HG03442 (cell line): ENCODE measurements around the gene PRKCG.

Source experiments
- ATAC-seq: cut with Tn5 transposase; IDR thresholded peaks from one replicate; pipeline ENCODE4 v1.9.1; 2021; ENCODE audit warnings: mild to moderate bottlenecking, moderate library complexity; ENCODE audit not compliant: unreplicated experiment

The PRKCG gene

DNA sequence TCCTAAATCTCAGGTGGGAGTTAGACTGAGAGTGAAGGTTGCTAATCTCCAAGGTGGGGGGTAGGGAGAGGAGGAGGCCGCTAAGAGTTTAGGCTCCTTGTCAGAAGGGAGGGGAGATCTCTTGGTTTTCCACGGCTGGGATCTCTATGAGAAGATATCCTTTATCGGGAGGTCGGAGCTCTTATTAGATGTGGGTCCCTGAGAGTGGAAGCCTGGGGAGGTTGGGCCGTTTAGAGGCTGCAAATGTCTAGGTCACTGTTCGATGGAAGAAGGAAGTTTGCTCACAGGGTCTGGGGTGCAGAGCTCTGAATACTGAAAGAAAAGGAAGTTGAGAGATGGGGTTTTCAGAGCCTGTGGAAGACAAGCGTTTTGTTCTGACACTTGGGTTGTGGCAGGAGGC is 10.5 kb upstream of the PRKCG start:
- ATAC-seq, result no peak

DNA sequence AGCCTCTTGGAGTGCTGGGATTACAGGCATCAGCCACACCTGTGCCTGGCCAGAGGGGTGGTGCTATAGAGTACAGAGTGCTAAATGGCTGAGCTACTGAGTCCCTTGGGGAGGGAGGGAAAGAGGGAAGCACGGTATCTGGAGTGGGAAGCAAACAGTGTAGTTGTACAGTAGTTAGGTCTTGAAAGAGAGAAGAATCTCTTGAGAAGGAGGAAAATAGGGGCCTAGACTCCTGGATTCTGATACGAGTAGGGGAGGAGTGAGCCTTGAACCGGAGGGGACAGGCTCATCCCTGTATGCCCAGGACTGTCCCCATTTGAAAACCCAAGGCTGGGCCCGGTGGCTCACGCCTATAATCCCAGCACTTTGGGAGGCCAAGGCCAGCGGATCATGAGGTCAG is 9.2 kb upstream of the PRKCG start:
- no peak for ATAC-seq

DNA sequence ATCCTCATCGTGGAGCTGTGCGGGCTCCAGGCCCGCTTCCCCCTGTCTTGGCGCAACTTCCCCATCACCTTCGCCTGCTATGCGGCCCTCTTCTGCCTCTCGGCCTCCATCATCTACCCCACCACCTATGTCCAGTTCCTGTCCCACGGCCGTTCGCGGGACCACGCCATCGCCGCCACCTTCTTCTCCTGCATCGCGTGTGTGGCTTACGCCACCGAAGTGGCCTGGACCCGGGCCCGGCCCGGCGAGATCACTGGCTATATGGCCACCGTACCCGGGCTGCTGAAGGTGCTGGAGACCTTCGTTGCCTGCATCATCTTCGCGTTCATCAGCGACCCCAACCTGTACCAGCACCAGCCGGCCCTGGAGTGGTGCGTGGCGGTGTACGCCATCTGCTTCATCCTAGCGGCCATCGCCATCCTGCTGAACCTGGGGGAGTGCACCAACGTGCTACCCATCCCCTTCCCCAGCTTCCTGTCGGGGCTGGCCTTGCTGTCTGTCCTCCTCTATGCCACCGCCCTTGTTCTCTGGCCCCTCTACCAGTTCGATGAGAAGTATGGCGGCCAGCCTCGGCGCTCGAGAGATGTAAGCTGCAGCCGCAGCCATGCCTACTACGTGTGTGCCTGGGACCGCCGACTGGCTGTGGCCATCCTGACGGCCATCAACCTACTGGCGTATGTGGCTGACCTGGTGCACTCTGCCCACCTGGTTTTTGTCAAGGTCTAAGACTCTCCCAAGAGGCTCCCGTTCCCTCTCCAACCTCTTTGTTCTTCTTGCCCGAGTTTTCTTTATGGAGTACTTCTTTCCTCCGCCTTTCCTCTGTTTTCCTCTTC is 8.0 kb upstream of the PRKCG start:
- ATAC-seq, result no peak

DNA sequence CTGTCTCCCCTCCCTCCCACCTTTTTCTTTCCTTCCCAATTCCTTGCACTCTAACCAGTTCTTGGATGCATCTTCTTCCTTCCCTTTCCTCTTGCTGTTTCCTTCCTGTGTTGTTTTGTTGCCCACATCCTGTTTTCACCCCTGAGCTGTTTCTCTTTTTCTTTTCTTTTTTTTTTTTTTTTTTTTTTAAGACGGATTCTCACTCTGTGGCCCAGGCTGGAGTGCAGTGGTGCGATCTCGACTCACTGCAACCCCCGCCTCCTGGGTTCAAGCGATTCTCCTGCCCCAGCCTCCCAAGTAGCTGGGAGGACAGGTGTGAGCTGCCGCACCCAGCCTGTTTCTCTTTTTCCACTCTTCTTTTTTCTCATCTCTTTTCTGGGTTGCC is 7.4 kb upstream of the PRKCG start:
- no peak for ATAC-seq

DNA sequence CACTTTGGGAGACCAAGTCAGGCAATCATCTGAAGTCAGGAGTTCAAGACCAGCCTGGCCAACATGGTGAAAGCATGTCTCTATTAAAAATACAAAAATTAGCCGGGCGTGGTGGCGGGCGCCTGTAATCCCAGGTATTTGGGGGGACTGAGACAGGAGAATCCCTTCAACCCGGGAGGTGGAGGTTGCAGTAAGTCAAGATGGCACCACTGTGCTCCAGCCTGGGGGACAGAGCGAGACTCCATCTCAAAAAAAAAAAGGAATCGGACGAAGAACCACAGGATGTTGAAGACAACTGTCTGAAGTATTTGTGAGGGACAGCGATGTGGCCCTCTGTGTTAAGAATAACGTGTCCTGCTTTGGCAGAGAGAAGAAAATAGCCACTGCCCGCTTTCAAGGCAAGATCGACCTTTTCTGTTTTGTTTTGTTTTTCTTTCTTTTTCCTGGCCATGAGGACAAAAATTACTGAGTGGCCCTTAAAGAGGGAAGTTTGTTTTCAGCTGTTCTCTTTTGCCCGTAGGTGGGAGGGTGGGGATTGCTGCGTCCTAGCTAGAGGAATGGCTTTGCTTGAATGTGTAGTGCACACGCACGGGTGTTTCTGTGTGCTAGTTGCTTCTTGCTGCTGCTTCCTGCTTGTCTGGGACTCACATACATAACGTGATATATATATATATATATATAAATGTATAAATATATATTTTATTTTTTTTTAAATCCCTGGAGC is 6.2 kb upstream of the PRKCG start:
- ATAC-seq, result no peak

DNA sequence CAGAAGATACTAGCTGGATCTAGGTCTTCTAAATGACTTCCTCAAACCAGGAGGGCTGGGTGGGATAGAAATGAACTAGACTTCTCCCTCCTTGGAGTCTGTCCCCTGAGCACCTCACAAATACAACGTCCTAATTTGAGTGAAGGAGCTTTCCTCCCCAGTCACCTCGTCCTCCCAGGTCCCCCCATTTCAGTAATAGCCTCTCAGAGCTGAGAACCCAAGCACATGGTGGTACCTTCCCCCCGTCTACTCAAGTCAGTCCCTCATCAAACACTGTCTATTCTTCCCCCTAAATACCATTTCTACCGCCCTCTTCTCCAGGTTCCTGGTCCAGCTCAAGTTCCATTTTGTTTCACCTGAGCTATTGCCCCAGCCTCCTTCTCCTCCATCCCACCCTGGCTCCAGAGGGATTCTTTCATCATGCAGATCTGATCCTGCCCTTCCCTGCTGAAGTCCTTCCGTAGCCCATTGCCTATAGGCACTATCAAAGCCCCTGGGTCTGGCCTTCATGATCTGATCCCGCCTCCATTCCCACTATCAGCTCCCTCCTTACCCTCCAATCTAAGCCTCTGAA is 5.3 kb upstream of the PRKCG start:
- no peak for ATAC-seq

DNA sequence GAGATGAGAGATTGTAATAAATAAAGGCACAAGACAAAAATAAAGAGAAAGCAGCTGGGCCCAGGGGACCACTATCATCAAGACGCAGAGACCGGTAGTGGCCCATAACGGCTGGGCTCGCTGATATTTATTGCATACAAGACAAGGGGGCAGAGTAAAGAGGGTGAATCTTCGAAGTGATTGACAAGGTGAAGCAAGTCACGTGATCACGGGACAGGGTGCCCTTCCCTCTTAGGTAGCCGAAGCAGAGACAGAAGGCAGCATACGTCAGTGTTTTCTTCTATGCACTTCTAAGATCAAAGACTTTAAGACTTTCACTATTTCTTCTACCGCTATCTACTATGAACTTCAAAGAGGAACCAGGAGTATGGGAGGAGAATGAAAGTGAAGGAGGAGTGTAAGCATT is 4.6 kb upstream of the PRKCG start:
- no peak for ATAC-seq

DNA sequence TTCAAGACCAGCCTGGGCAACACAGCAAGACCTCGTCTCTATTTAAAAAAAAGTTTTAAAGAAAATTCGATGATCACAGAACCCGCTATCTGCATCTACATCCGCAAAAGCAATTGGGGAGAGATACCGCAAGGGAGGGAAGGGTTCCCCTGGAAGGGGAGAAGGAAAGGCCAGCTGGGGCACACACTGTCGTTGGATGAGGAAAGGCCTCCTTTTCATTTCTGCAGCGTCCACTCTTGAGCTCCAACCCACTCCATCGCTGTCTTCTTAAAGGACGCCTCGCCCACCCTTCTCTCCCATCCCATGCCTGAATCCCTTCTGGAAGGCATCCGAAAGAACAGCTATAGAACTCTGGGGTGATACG is 3.2 kb upstream of the PRKCG start:
- ATAC-seq, result no peak

DNA sequence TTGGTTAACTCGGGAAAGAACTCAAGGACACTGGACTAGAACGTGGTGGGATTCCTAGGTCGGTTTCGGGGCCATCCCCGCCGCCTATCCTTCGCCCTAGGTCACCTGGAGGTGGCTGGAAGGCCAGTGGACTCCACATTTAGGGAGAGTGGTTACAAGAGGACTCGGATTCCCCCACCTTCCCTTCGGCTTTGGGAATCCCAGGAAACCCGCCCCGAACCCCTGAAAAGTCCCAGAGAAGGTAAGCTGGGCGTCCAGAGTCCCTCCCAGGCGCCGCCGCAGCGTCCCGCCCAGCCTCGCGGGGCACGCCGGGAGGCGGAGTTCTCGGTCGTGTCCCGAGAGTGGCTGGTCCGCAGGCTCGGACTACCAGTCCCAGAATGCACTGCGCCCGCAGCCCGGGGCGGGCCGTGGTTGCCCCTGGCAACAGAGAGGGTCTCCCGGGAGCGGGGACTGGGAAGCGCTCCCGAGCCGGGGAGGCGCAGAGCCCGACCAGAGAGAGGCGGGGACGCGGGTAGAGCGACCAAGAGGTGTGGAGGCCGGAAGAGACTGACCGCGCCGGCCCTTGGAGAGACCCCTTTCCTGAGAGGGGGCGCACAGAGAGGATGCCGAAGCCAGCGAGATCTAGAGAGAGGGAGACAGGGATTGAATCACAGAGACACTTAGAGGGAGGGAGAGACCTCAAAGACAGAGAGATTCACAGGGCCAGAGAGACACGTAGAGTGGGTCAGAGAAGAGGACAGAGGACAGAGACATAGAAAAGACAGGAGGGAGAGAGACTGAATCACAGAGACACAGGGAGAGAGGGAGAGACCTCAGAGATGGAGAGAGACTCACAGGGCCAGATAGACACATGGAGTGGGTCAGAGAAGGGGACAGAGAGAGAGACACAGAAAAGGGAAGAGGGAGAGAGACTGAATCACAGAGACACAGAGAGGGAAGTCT is 2.6 kb upstream of the PRKCG start:
- peak; percentile 88 for ATAC-seq

DNA sequence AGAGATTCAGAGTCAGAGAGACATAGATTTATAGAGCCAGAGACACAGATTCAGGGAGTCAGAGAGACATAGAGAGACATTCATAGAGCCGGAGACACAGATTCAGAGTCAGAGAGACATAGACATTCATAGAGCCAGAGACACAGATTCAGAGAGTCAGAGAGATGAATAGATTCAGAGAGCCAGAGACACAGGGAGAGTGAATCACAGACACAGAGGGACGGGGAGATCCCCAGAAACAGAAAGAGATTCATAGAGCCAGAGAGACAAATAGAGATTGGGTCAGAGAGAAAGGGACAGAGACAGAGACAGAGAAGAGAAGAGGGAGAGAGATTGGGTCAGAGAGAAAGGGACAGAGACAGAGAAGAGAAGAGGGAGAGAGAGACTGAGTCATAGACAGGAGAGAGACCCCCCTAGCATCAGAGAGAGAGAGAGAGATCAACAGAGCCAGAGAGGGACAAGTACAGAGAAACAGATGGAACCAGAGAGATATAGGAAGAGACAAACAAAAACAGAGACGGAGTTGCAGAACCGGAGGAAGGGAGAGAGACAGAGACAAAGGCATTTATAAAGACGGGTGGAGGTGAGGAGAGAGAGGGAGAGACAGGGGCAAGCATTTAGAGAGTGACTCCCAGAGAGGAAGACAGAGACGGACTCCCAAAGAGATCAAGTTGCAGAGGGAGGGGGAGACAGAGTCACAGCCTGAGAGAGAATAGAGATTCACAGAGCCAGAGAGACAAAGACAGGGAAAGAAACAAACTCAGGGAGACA is 1.1 kb upstream of the PRKCG start:
- no peak for ATAC-seq

DNA sequence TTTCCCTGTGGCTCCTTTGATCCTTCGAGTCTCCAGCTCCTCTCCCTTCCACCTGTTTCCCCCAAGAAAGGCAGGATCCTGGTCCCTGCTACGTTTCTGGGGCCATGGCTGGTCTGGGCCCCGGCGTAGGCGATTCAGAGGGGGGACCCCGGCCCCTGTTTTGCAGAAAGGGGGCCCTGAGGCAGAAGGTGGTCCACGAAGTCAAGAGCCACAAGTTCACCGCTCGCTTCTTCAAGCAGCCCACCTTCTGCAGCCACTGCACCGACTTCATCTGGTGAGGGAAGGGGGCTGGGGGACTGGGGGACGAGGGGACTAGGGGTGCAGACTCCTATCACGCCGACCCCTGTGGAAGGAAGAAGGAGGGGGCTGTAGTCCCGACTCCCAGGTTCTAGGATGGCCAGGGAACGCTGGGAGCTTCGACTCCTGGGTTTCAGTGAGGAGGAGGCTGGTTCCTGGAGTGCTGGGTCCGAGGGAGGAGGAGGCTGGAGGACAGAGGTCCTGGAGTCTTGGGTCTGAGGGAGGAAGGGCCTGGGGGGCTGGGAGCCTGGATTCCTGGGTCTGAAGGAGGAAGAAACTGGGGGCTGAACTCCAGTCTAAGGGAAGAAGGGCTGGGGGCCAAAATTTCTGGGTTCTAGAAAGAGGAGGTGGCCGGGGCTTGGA is 524 bp downstream of the PRKCG start:
- no peak for ATAC-seq

DNA sequence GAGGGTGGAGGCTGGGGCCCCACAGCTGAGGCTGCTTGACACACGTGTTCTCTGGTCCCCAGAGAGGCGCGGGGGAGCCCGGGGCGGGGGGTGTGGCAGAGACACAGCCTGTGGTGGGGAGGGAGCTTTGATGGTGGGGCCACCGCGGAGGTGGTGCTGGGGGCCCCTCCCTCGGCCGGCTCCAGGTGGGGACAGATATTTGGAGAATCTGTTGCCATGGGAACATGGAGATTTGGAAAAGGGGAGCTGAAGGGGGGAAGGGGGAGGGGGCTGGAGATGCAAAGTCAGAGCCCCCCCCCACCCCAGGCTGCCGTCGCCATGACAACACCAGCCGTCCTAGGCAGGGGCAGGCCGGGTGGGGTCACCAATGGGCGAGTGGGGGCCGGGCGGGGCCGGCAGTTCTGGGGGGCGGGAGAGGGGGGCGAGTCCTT is 1.2 kb downstream of the PRKCG start:
- no peak for ATAC-seq

DNA sequence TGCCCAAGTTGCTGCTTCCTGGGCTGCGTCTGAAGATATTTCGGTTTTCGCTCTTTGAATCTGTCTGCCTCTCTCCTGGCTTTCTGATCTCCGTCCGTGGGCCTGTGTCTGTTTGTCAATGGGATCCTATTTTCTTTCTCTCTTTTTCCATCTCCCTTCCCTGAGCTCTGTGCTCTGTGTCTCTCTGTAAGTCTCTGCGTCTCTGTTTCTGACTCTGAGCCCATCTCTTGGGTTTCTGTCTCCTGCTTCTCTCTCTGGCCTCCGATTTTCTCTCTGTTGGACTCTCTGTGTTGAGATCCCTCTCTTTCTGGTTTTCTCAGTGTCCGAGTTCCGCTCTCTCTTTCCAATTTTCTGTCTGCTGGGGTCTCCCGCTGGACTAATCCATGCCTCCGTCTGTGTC is 1.7 kb downstream of the PRKCG start:
- ATAC-seq, result no peak

DNA sequence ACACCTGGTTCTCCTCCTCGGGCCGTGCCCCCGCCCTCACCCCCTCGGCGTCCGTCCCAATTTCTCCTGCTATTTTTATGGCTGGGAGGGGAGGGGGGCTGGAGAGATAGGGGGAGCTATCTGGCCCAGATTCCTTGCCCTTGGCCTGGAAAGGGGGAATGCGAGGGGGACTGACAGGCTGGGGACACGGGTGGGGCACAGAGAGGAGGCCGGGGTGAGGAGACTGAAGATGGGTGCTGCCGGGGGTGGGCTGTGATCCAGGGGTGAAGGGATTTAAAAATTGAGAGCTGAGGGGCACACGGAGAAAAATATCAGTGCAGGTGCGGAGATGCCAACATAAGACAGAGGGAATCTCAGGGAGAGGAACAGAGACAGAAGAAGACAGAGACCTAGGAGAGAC is 2.3 kb downstream of the PRKCG start:
- no peak for ATAC-seq

DNA sequence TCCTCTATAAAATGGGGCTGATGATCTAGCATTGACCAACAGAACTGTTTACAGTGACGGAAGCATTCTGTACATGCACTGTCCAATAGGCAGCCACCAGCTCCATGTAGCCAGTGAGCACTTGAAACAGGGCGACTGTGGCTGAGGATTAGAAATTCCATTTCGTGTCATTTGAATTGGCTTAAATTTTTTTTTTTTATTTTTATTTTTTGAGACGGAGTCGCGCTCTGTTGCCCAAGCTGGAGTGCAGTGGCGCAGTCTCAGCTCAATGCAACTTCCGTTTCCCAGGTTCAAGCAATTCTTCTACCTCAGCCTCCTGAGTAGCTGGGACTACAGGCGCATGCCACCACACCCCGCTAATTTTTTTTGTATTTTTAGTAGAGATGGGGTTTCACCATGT is 3.0 kb downstream of the PRKCG start:
- no peak for ATAC-seq

DNA sequence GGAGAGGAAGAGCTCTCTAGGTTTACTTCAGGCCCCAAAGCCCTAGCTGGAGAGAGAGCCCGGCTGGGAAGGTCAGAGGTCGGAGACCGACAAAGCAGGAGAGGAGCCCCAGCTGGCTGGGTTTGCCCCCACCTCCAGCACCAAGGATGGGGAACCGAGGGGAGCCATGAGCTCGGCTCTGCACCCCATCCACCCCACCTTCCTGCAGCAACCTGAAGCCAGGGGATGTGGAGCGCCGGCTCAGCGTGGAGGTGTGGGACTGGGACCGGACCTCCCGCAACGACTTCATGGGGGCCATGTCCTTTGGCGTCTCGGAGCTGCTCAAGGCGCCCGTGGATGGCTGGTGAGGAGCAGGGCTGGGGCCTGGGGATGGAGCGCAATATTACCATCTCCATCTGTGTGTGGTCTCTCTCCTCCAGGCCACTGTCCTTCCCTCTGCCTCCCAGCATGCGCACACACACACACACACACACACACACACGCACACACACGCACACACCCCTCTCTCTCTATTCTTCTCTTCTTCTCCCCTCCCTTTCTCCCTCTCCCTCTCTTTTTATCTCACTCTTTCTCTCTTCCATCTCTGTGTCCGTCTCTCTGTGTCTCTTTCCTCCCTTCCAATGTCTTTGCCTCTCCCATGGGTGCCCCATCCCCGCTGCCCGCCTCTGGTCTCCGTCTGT is 10.4 kb downstream of the PRKCG start:
- no peak for ATAC-seq

DNA sequence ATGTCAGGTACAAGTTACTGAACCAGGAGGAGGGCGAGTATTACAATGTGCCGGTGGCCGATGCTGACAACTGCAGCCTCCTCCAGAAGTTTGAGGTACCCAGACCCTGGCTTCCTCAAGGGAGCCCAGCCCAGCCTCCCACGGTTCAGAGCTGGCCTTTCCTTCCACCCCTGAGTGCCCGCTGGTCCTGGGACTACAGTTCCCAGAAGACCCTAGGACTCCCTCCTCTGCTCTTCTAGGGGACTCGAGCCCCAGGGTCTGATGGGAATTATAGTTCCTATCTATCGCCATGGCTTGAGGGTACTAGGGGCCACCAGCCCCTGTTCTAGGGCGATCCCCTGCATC is 11.0 kb downstream of the PRKCG start:
- ATAC-seq, result no peak

DNA sequence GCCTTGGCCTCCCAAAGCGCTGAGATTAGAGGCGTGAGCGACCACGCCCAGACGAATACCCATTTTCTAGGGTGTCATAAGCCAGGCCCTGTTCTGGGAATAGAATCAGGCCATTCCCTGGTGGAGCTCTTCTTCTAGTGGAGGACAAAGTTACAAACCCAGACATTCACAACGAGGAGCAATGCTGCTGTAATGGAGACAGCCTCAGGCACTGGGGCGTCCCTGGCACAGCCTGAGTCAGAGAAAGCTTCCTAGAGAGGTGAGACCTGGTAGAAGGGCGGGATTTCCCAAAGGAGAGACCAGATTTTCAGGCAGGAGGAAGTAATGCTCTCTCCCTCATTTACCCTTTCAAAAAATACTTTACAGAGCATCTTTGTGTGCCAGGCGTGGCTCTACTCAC is 12.7 kb downstream of the PRKCG start:
- ATAC-seq, result no peak

DNA sequence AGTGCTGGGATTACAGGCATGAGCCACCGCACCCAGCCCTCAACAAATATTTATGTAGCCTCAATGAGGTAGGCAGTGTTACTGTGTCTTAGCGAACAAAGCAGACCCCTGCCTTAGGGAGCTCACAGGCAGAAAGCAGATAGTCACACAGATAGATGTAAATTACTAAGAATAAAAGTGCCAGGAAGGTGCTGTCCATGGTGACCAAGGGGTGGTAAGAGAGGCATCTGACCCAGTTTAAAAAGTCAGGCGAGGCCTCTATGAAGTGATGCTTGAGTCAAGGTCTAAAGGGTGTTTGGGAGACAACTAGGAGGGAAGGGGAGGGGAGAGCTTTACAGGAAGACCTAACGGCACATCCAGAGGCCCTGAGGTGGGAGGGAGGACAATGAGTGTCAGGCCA is 14.7 kb downstream of the PRKCG start:
- no peak for ATAC-seq
